Endodermal cell (in vitro differentiated cells): Measurements from ENCODE around the gene AP1S1. TPM values are rescaled to one million over a fixed set of nuclear protein-coding genes. Genes with fewer than 3 reads are reported as not detected.

ENCODE experiments used
- DNase-seq: peaks from one replicate; pipeline ENCODE4 v3.0.0-alpha.2; 2017
- H3K27ac ChIP-seq: 2 replicates; pipeline ENCODE4 v1.5.1; 2013; ENCODE audit warnings: mild to moderate bottlenecking, low read depth, low read length, moderate library complexity
- H3K27me3 ChIP-seq: 2 replicates; pipeline ENCODE4 v1.6.1; 2013; ENCODE audit warnings: mild to moderate bottlenecking, low read length, moderate library complexity; ENCODE audit not compliant: insufficient read depth, control insufficient read depth, poor library complexity, severe bottlenecking
- H3K36me3 ChIP-seq: 2 replicates; pipeline ENCODE4 v1.7.0; 2013; ENCODE audit warnings: mild to moderate bottlenecking, low read length, moderate library complexity; ENCODE audit not compliant: control insufficient read depth, insufficient read depth
- H3K4me1 ChIP-seq: one replicate; pipeline ENCODE4 v1.7.0; 2013; ENCODE audit warnings: low read length; ENCODE audit not compliant: control insufficient read depth, insufficient read depth
- H3K4me3 ChIP-seq: 2 replicates; pipeline ENCODE4 v1.5.1; 2013; ENCODE audit warnings: mild to moderate bottlenecking, low read length, moderate library complexity
- H3K9ac ChIP-seq: 2 replicates; pipeline ENCODE4 v1.6.1; 2013; ENCODE audit warnings: mild to moderate bottlenecking, low read length, moderate library complexity; ENCODE audit not compliant: poor library complexity, severe bottlenecking; ENCODE audit errors: extremely low read depth
- H3K9me3 ChIP-seq: 2 replicates; pipeline ENCODE4 v1.6.1; 2013; ENCODE audit warnings: mild to moderate bottlenecking, low read length, moderate library complexity; ENCODE audit not compliant: control insufficient read depth
- H3K27ac Mint-ChIP-seq: 2 replicates; pipeline ENCODE4 v1.8.0; 2020; ENCODE audit warnings: mixed read lengths
- H3K27me3 Mint-ChIP-seq: 2 replicates; pipeline ENCODE4 v1.8.0; 2021; ENCODE audit warnings: mild to moderate bottlenecking, mixed read lengths; ENCODE audit not compliant: insufficient read depth
- H3K36me3 Mint-ChIP-seq: 2 replicates; pipeline ENCODE4 v1.8.0; 2020; ENCODE audit warnings: low read depth, mixed read lengths
- H3K4me1 Mint-ChIP-seq: 2 replicates; pipeline ENCODE4 v1.8.0; 2020; ENCODE audit warnings: mixed read lengths
- H3K4me3 Mint-ChIP-seq: 2 replicates; pipeline ENCODE4 v1.8.0; 2020; ENCODE audit warnings: mild to moderate bottlenecking, moderate library complexity, mixed read lengths
- H3K9me3 Mint-ChIP-seq: 2 replicates; pipeline ENCODE4 v1.8.0; 2020; ENCODE audit warnings: mild to moderate bottlenecking, mixed read lengths
- CTCF ChIP-seq: fragments of 200-600 bp; sonication (generic); conservative IDR thresholded peaks from 2 replicates; pipeline ENCODE4 v1.5.0; 2021; ENCODE audit warnings: antibody characterized with exemption, mild to moderate bottlenecking
- WGBS, 2 experiments: methylation state at CpG; one replicate each; pipeline versions ENCODE4 v1.1.5 to v1.1.7; 2013; ENCODE audit warnings: missing lambda C conversion rate in 2 of 2, mixed read lengths in 1 of 2; ENCODE audit not compliant: insufficient coverage in 1 of 2, insufficient read length in 1 of 2; 5-methylcytosine and 5-hydroxymethylcytosine counted together
- total RNA-seq, 2 donors: library from RNA; stranded (reverse); fragmentation: NEBNext Ultra II Directional in 1 of 2; extraction: Animal tissue kit (Norgen Biotek cat#: 25700) in 1 of 2; gene quantifications; 2 replicates in 1 of 2; 3 replicates in 1 of 2; pipeline ENCODE4 v1.2.1, GENCODE V29; 2021

AP1S1 gene
- total RNA-seq, 2 donors from 2014 or later: 43.8 to 50.2 TPM

DNA sequence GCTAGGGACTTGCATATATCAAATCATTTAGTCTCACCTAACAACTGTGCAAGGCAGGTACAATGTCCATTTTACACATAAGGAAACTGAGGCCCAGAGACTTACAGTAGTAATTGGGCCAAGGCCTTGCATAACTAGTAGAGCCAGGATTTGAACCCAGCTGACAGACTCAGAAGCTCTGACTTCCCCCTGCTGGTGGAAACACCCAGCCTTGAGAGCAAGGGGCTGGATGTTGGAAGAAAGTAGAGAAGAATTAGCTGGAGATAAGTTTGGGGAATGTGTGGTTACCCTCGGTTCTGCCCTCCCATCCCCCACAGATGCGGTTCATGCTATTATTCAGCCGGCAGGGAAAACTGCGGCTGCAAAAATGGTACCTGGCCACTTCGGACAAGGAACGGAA lies 2.0 kb downstream of the AP1S1 start:
- 75 to 90% methylated on average over 2 to 6 of the region's 6 CpGs for WGBS, 2 experiments
- peak; percentile 73 for DNase-seq
- peak; percentile 72 for TF ChIP-seq CTCF
- Mint-ChIP-seq H3K9me3 (peaks cover 3% of the 10 kb centered on the region), H3K4me3 (no peak overlapping the region), H3K27me3 (peaks cover 21% of the 10 kb centered on the region), H3K36me3 (peaks cover 17% of the 10 kb centered on the region), H3K27ac (no peak overlapping the region), H3K4me1 (peaks cover 7% of the 10 kb centered on the region)
- H3K4me3 ChIP-seq: no peak overlapping the region
- no peaks in the 10 kb centered on the region for H3K4me1 ChIP-seq
- H3K36me3 ChIP-seq: peaks cover 8% of the 10 kb centered on the region
- H3K9ac ChIP-seq: no peak overlapping the region
- H3K27ac ChIP-seq: no peak overlapping the region
- H3K9me3 ChIP-seq: no peaks in the 10 kb centered on the region
- peaks cover 1% of the 10 kb centered on the region for H3K27me3 ChIP-seq

GRCh38 chr7:101156866-101157589 lies 2.8 kb downstream of the AP1S1 start:
- Mint-ChIP-seq H3K27me3 (peaks cover 28% of the 10 kb centered on the region), H3K4me3 (no peak overlapping the region), H3K4me1 (peaks cover 7% of the 10 kb centered on the region), H3K36me3 (peaks cover 17% of the 10 kb centered on the region), H3K9me3 (peaks cover 3% of the 10 kb centered on the region), H3K27ac (no peak overlapping the region)
- Histone ChIP-seq H3K4me3 (no peak overlapping the region), H3K36me3 (peaks cover 8% of the 10 kb centered on the region), H3K9ac (no peak overlapping the region), H3K4me1 (no peaks in the 10 kb centered on the region), H3K9me3 (no peaks in the 10 kb centered on the region), H3K27ac (no peak overlapping the region), H3K27me3 (peaks cover 9% of the 10 kb centered on the region)
- DNase-seq: peak; percentile 63
- no peak for TF ChIP-seq CTCF
- WGBS, 2 experiments: 87 to 89% methylated on average over 11 to 14 of the region's 14 CpGs

GRCh38 chr7:101159696-101160674 lies 5.7 kb downstream of the AP1S1 start:
- Histone ChIP-seq H3K36me3 (peaks cover 8% of the 10 kb centered on the region), H3K9ac (no peak overlapping the region), H3K4me3 (no peak overlapping the region), H3K4me1 (peaks cover 2% of the 10 kb centered on the region), H3K27ac (no peak overlapping the region), H3K9me3 (no peaks in the 10 kb centered on the region), H3K27me3 (peaks cover 34% of the 10 kb centered on the region)
- Mint-ChIP-seq H3K27ac (no peak overlapping the region), H3K4me3 (no peak overlapping the region), H3K27me3 (peaks cover 40% of the 10 kb centered on the region), H3K4me1 (peaks cover 11% of the 10 kb centered on the region), H3K9me3 (no peaks in the 10 kb centered on the region), H3K36me3 (peaks cover 17% of the 10 kb centered on the region)
- peak; percentile 72 for DNase-seq
- no peak for TF ChIP-seq CTCF
- 72 to 86% methylated on average over 7 to 28 of the region's 31 CpGs for WGBS, 2 experiments
